ENCODE data around the gene ANKS3.

DNA sequence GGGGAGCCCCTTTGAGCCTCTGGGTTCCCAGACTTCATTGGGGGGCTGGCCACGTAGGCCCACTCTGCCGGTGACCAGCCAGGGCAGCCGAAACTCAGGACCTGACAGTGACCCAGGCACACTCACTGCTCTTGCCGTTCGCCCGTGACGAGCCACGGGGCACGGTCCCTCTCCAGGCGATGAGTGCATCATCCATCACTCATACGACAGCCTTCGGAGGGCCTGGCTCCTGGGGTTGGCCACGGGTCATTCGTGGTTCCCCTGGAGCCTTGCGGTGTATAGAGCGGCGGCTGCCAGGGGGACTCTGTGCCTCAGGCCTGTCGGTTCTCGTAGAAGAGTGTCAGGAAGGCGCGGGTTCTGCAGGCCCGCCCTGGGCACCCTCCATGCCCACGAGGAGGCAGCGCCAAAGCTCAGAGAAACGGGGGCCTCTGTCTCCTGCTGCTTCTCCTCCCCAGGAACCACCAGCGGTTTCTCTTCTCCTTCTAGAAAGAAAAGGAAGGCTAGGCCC lies 51.9 kb downstream of the ANKS3 start:
- TF ChIP-seq, protein P1, sequence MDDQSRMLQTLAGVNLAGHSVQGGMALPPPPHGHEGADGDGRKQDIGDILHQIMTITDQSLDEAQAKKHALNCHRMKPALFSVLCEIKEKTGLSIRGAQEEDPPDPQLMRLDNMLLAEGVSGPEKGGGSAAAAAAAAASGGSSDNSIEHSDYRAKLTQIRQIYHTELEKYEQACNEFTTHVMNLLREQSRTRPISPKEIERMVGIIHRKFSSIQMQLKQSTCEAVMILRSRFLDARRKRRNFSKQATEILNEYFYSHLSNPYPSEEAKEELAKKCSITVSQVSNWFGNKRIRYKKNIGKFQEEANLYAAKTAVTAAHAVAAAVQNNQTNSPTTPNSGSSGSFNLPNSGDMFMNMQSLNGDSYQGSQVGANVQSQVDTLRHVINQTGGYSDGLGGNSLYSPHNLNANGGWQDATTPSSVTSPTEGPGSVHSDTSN (IDR thresholded peaks at IDR 0.05): no peak
- no peak for TF ChIP-seq EP300 (IDR thresholded peaks at IDR 0.05; ENCODE audit: borderline replicate concordance in 1 of 2, low read depth in 1 of 2, low read length in 1 of 2)
